HG03432 (cell line): ENCODE measurements around the gene SYCP2.

ENCODE experiments used
- ATAC-seq: cut with Tn5 transposase; IDR thresholded peaks from one replicate; pipeline ENCODE4 v1.9.1; 2021; ENCODE audit warnings: mild to moderate bottlenecking, moderate library complexity; ENCODE audit not compliant: unreplicated experiment

The SYCP2 gene

DNA sequence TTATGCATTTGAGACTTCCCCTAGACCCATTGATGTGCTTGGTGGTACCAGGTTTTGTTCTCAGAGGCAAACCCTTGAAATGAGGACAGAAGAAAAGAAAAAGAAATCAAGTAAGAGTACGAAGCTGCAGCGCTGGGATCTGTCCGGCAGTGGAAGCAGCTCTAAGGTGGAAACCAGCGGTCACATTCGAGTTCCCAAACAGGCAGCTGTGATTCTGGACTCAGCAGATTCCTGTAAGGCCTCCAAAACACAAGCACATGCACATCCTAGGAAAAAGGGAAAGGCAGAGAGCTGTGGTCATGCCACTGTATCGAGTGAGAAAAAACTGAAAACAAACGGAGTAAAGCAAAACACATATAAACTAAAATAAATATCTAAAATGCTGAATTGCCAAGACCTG, 11.3 kb upstream of the SYCP2 start:
- ATAC-seq: no peak

DNA sequence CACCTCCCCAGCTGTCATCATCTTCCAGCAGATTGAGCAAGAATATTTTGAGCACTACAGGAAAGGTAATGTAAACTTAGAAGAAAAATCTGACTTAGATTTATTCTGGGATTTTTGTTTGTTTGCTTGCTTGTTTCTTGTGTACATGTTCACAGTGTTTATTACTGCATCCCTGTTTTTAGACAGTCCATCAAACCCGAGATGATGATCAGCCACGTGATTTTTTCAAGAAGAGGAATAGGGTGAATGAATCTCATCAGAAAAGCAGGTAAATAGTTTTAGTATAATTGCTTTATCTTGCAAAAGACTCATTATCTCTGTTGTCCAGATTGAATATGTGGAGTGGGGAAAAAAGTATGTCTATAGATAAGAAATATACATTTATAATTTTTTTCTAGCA, 8.8 kb upstream of the SYCP2 start:
- ATAC-seq: no peak

GRCh38 chr20:59940956-59941294, 7.5 kb upstream of the SYCP2 start:
- peak; percentile 4 for ATAC-seq

GRCh38 chr20:59940129-59940955, 6.9 kb upstream of the SYCP2 start, which contains the start of the genes FAM217B and PPP1R3D:
Gene FAM217B (plus strand): TSS chr20:59940389. CDS start chr20:59943944, 3,555 bp downstream.
Gene PPP1R3D (minus strand): TSS chr20:59940305. CDS start chr20:59939931, 374 bp downstream.
- ATAC-seq: peak; percentile 96

DNA sequence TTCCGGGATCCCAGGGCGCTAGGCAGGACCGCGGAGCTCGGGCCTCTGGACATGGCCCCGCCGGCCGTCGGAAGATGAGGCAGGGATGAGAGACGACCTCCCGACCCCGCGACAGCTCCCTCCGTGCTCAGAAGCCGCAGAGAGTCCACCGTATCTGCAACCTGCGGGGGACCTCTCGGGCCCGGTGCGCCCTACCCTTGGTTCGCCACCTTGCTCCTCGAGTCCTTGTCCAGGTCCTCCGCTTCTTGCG, 6.4 kb upstream of the SYCP2 start:
- ATAC-seq: peak; percentile 37

- ATAC-seq: peak; percentile 34
Observed at GRCh38 chr20:59939052-59939878, 5.8 kb upstream of the SYCP2 start.

GRCh38 chr20:59938696-59939051, 5.2 kb upstream of the SYCP2 start:
- no peak for ATAC-seq

DNA sequence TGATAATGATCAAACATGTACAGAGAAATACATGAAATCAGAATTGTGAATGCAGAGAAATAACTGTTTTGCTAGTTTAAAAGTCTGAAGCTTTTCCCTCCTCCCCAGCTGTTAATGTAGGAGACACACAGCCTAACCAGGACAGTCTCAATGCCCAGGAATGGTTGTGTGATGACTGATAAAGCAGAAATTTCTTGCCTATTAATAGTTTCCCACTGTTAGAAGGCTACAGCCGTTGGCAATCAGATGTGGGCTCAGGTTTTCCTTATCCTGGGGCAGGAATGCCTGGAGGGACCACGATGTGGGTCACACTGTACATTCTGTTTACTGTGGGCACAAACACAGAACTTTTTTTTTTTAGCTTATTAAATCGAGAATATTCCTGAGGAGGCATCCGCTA, 4.8 kb upstream of the SYCP2 start:
- no peak for ATAC-seq

DNA sequence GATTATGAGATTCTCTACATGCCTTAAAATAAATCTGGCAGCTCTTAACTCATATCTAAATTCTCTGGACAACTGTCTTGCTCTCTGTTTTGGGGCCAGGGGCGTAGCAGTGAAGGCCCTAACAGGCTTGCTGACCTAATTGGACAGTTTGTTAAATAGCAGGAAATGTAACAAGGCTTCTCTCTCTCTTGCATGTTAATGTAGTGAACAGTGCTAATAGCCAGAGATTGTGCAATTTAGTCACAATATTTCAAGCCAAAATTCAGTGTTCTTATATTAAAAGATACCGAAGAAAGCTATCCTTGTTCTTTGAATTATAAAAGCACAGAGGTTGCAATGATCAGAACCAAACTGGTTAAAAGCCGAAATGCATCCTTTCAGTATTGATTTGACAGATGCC, 3.7 kb upstream of the SYCP2 start:
- ATAC-seq: no peak

DNA sequence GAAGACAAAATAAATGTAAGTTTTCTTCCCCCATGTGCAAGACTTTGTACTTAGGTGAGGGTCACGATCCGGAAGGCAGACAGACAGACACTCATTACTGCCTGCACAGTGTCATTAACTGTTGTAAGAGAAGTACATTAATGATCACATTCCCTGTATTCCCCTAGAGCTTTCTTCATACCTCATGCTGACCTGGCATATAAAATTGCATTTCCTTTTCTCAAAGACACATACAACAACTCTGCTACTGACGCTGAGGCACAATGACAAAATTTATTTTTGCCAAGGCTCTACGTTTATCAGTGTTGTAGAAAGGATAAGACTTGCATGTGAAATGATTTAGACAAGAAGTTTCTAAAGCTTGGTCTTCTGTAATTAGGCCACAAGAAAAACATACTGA, 3.0 kb upstream of the SYCP2 start:
- no peak for ATAC-seq

DNA sequence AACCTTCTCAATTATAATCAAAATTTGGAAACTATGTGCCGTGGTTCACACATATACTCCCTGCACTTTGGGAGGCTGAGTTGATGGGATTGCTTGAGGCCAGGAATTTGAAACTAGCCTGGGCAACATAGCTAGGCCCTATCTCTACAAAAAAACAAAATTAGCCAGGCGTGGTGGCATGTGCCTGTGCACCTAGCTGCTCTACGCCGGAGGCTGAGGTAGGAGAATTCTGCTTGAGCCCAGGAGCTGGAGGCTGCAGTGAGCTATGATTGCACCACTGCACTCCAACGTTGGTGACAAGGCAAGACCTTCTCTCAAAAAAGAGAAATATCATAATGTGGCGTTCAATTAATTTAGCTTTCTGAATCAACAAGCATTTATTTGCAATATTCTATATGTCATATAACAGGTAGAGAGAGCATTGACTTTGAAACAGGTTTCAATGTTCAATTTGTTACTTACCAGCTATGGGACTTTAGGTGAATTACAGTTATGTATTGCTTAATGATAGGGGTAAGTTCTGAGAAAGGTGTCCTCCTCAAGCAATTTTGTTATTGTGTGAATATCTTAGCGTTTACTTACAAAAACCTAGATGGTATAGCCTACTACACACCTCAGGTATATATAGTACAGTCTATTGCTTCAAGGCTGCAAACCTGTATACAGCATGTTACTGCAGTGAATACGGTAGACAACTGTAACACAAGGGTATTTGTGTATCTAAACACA, 2.2 kb upstream of the SYCP2 start:
- ATAC-seq: no peak

DNA sequence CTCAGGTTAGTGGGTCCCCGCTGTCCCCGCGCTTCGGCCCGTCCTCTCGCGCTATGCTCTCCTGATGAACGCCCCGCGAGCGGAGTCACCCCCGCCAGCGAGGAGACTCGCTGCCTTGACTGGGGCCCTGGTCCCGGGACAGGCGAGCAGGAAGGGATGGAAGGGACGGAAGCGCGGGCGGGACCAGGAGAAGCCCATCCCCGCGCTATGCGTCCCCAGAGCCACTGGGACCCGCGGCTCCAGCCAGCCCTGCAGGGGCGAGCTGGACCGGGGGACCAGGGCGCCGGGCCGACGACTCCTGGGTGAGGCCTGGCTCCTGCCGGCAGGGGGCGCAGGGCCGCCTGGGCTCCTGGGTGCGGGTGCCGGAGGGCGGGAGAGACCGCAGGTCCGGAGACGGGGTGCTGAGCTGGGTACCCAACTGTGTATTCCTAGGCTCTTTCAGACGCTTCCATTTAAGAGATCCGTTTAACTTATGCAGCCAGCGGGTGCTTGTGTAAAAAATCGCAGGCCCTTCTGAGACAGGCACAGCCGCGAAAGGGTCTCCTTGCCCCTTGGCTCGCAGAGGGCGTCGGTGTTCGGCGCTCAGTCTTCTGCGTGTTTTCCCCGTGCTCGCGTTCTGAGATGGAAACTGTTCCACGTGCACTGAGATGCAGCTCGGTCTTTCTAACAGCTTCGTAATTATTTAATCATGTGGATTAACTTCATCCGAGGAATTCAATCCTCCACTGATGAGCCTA, 580 bp upstream of the SYCP2 start:
- peak; percentile 94 for ATAC-seq

GRCh38 chr20:59932616-59933295, 681 bp downstream of the SYCP2 start:
- no peak for ATAC-seq

DNA sequence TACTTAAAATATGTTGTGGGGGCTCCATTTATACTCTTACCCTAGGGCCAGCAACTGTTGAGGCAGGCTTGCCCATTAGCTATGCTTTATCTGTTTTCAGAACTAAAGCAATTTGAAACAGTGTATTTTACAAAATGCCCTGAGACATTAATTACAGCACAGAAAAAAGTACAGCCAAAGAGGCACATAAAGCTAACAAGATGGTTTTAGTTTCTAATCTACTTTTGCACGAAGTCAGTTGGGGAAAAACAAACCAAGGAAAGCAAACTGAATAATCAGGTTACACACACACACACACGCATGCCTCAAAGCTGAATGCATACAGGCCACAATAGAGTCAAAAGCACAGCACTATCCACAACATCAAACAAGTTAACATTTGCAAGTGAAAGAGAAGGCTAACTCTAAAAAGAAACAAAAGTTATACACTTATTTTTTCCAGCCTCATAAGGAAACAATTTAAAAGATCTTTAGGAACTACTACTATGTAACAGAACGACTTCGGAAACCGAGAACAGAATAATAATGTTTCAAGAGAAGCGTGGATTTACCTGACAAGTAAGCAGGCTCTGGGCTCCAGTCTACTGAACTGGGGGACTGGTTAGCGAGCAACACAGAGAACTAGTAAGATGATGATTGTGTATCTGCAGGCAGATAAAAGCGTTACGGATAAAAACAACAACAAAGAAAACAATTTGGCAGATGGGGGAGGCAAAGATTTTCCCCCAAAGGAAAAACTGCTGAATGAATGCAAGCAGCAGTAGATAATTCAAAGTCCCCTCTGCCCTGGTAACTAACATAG, 1.7 kb downstream of the SYCP2 start:
- ATAC-seq: no peak

- no peak for ATAC-seq
Observed at GRCh38 chr20:59925899-59926298, 7.5 kb downstream of the SYCP2 start.

GRCh38 chr20:59925359-59925758, 8.1 kb downstream of the SYCP2 start:
- ATAC-seq: no peak

GRCh38 chr20:59923514-59923913, 9.9 kb downstream of the SYCP2 start:
- ATAC-seq: no peak

DNA sequence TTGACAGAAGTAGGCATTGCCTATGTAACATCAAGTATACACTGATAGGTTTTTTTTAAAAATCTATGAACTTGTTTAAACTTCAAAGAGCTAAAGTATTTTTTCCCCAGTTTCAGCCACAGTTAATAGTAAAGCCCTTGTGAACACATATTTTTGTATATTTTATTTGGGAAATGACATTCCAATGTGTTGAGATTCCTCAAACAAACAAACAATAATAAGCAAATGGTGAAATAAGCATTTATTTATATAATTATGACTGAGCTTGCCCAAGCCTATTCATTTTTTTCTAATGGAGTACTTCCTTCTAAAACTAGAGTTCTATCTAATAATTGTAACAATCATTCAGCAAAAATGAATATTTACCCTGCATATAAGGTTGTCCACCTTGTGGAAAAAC, 12.5 kb downstream of the SYCP2 start:
- no peak for ATAC-seq

DNA sequence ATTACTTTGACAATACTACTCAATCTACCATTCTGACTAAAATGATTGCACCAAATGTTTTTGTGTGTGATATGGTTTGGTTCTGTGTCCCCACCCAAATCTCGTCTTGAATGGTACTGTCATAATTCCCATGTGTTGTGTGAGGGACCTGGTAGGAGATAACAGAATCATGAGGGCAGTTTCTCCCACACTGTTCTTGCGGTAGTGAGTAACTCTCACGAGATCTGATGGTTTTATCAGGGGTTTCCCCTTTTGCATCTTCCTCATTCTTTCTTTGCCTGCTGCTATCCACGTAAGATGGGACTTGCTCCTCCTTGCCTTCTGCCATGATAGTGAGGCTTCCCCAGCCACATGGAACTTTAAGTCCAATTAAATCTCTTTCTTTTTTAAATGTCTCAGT, 20.8 kb downstream of the SYCP2 start:
- no peak for ATAC-seq

DNA sequence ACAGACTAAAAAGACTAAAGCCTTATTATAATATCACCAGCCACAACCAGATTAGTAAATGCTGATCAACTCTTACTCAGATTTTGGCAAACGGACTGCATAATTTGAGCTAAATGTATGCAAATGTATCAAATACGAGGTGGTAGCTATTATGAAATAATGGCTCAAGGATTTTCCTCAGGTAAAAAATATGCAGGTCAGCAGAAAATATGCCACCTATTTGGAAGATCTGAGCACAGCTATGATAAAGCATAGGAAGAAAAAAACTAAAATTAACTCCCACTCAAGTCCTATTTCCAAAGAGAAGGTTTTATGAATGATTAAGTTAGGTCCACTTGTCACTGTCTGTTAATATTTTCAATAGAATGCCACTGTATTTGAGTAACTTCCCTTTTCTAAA, 22.4 kb downstream of the SYCP2 start:
- no peak for ATAC-seq
